HG03442 (cell line): ENCODE data around the gene IDH3G.
"Not testable (repeated sequence)": the region's sequence is repeated elsewhere in the genome, so short reads cannot be mapped to it uniquely, and the experiment has no call there.

ENCODE experiments used
- ATAC-seq: cut with Tn5 transposase; IDR thresholded peaks from one replicate; pipeline ENCODE4 v1.9.1; 2021; ENCODE audit warnings: mild to moderate bottlenecking, moderate library complexity; ENCODE audit not compliant: unreplicated experiment

The IDH3G gene

DNA sequence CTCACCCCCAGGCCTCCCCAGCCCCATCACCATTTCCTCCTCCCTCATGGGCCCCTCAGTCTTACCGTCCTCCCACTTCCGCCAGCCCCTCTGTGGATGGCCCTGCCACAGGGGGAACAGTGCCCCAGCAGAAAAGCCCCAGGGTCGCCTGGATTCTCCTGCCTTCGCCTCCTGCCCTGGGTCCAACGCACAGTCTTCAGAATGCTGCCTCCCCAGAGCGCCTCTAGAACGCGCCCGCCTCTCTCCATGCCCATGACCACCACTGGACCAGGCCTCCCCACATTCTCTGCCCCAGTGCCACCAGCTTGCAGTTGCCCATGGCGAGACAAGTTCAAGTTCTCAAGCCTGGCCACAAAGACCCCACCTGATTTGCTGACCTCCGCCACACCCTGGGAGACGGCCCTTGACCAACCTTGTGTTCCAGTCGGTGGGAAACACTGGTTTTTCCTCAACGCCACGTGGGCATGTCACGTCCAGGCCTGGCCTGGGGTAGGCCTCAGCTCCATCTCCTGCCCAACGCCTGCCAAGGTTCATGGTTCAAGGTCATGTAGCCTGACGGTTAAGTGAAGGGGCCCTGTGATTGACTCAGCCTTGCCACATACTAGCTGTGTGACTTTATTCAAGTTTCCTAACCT is 30.8 kb downstream of the IDH3G start:
- no peak for ATAC-seq

- ATAC-seq, result no peak
Measured at GRCh38 chrX:153762626-153763173, 31.5 kb downstream of the IDH3G start.

GRCh38 chrX:153761863-153762262 is 32.3 kb downstream of the IDH3G start:
- ATAC-seq, result no peak

DNA sequence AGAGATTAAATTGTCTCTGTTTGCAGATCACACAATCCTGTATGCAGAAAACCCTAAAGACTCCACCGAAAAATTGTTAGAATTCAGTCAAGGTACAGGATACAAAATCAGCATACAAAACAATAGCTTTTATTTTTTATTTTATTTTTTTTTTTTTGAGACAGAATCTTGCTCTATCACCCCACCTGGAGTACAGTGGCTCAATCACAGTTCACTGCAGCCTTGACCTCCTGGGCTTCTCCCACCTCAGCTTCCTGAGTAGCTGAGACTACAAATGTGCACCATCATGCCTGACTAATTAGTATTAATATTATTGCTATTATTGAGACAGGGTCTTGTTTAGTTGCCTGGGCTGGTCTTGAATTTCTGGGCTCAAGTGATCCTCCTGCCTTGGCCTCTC is 39.0 kb downstream of the IDH3G start:
- no peak for ATAC-seq

DNA sequence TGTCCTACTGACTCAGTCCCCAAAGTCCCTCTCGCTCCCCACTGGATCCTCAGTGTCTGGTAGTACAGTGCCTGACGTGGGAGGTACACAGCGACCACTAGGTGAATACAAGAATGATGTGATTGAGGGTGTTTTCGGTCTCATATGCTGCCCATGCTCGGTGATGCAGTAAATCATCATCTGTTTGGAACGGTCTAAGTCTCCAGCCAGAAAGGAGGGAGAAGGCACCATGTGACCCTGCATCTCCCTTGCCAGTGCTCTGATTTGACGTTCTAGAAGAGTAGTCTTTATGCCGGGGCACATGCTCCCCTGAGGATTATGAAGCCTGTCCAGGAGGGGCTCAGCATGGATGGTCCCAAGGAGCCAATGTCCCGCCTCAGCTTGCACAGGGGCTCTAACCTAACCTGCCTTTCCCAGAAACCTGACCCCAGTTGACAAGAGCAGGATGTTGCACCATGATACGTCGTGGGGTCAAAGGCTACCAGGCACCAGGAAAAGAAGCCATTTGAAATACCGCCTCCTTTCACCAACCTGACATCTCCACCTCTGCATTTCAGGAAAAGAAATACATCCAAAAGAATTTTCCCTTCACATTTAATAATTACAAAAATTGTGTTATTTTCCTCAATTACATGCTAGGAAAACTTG is 43.9 kb downstream of the IDH3G start:
- ATAC-seq, result no peak

DNA sequence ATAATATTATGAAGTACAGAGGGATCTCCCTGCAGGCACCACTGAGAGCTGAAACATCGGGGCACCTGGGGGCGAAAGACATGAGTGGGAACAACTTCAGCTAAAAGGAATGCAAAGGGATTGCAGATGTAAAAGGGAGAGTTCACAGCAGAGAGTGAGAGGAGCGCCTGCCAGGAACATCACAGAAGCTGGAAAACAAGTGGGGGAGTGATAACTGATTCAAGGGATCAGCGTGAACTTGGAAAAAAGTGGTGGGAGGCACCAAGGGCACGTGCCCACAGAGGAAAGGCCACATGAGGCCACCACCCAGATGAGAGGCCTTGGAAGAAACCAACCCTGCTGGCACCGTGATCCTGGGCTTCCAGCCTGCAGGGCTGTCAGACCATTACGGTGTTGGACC is 45.2 kb downstream of the IDH3G start:
- not testable (repeated sequence) for ATAC-seq

DNA sequence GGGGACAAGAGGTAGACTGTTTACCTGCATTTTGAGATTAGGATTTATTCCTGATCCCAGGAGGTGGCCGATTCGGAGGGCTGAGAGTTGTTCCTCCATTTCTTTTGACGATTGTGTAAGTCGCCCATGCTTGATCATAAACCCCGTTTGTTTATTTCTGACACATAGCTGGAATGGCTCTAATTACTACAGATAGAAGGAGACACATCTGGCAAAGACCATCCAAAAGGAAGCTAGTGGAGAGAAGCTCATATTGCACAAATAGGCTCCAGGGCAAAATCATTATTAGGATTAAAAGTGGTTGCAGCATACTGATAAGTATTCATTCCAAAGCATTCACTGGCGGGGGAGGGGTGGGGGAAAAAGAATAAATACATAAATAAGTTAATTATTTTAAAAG is 47.2 kb downstream of the IDH3G start:
- not testable (repeated sequence) for ATAC-seq

DNA sequence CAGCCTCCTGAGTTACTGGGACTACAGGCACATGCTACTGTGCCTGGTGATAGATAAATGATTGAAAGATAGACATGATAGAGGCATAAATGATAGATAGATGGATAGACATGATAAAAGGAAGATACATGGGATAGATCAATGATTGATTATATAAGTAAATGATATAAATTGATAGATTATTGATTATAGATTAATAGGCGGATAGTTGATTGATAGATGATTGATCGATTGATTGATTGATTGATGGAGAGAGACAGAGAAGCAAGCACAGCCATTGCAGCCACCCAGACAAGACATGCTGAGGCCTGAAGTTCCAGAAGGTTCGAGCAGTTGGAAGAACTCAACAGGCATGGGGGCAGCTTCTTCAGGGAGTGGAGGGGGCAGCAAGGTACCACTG is 47.8 kb downstream of the IDH3G start:
- no peak for ATAC-seq

DNA sequence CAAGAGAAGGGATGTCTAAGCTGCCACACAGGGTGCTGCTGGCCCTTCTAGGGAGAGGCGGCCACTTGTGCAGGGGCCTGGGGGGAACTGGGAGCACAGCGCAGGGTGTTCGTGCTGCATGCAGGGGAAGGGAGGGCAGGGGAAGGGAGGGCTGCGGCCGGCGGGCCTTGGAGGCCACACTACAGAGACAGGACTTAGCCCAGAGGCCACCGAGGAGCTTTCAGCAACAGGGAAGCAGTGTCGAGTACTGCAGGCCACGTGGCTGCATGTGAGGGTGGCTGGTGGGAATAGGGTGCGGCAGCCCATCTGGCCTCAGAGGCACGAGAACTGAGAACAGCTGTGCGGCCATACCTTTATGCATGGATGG is 49.1 kb downstream of the IDH3G start:
- not testable (repeated sequence) for ATAC-seq

GRCh38 chrX:153744210-153745066 is 49.7 kb downstream of the IDH3G start:
- no peak for ATAC-seq

- not testable (repeated sequence) for ATAC-seq
Measured at GRCh38 chrX:153743468-153744209, 50.5 kb downstream of the IDH3G start.

DNA sequence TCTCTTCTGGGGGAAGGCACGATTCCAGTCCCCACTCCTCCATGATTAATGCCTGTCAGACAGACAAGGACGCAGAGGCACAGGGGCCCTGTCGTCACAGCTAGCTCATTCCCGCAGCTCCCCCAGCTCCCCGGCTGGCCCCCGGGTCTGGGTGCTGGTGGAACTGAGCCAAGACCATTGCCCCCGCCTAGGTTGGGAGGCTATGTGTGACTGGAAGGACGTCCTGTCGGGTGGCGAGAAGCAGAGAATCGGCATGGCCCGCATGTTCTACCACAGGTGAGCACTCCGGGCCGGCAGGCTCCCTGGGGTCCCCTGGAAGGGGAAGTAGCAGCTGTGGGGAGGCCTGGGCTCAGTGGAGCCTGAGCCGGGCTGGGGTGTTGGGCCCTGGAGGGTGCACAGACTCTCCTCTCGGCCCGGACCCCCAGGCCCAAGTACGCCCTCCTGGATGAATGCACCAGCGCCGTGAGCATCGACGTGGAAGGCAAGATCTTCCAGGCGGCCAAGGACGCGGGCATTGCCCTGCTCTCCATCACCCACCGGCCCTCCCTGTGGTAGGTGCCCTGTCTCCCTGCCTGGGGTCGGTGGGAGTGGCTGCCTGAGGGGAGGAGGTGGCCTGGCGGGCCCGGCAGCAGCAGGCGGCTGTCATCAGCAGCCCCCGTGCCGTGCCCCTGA is 51.2 kb downstream of the IDH3G start:
- not testable (repeated sequence) for ATAC-seq

GRCh38 chrX:153742111-153742510 is 52.1 kb downstream of the IDH3G start:
- not testable (repeated sequence) for ATAC-seq

DNA sequence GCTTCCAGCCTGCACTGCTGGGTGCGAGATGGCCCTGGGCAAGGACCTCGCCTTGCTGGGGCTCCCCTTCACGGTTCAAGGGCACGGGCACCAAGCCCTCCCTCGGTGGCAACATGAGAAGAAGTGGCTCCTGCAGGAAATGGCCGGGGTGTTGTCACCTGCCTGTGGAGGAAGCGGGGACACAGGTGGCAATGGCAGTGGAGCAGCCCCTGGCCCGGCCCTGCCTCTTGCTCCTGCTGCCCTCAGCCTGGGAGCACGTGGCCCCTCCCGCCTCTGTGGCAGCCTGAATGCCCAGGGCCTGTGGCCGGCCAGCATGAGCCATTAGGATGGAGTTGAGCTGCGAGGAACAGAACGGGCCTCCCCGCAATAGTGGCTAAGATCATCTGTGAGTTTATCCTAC is 52.7 kb downstream of the IDH3G start:
- no peak for ATAC-seq

GRCh38 chrX:153740631-153741222 is 53.4 kb downstream of the IDH3G start:
- ATAC-seq, result no peak

- ATAC-seq, result no peak
Measured at GRCh38 chrX:153739754-153740486, 54.3 kb downstream of the IDH3G start.

- ATAC-seq, result no peak
Measured at GRCh38 chrX:153738056-153738605, 56.0 kb downstream of the IDH3G start.

DNA sequence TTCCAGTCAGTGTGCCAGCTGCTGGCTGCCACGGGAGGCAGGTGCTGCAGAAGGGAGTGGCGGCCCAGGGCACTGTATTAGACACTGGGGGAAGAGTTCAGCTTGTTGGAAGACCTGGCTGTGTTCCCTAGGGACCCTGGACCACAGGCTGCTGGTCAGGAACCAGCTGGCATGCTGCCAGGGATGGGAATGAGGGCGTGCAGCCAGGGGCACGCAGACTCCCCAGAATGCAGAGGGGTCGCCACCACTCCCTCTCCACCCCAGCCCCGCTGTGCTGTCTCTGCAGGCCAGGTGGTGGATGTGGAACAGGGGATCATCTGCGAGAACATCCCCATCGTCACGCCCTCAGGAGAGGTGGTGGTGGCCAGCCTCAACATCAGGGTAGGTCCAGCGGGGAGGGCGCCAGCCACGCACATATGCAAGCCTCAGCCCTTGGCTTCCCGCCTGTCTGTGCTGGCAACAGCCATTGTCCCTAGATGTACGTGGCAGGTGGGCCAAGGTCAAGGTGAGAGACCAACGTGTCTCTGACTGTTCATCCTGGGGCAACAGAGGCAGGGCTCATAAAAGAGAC is 57.2 kb downstream of the IDH3G start:
- ATAC-seq, result no peak
